ENCODE measurements around the gene C1orf216.

The C1orf216 gene

GRCh38 chr1:35666916-35667315, 51.8 kb downstream of the C1orf216 start (continued):
- TF ChIP-seq, protein P1, sequence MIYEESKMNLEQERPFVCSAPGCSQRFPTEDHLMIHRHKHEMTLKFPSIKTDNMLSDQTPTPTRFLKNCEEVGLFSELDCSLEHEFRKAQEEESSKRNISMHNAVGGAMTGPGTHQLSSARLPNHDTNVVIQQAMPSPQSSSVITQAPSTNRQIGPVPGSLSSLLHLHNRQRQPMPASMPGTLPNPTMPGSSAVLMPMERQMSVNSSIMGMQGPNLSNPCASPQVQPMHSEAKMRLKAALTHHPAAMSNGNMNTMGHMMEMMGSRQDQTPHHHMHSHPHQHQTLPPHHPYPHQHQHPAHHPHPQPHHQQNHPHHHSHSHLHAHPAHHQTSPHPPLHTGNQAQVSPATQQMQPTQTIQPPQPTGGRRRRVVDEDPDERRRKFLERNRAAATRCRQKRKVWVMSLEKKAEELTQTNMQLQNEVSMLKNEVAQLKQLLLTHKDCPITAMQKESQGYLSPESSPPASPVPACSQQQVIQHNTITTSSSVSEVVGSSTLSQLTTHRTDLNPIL (CRISPR knock-in tag; IDR thresholded peaks at IDR 0.05; ENCODE audit: low read depth) = no peak
- no peak for TF ChIP-seq TOX (CRISPR knock-in tag; IDR thresholded peaks at IDR 0.05; ENCODE audit: borderline replicate concordance)
- no peak for TF ChIP-seq ZC3H10 (CRISPR knock-in tag; IDR thresholded peaks at IDR 0.05)
- no peak for TF ChIP-seq PPARA (CRISPR knock-in tag; IDR thresholded peaks at IDR 0.05; ENCODE audit: borderline replicate concordance)
- TF ChIP-seq ZFP3 (CRISPR knock-in tag; IDR thresholded peaks at IDR 0.05) = no peak
- TF ChIP-seq GLIS3 (CRISPR knock-in tag; IDR thresholded peaks at IDR 0.05) = no peak

DNA sequence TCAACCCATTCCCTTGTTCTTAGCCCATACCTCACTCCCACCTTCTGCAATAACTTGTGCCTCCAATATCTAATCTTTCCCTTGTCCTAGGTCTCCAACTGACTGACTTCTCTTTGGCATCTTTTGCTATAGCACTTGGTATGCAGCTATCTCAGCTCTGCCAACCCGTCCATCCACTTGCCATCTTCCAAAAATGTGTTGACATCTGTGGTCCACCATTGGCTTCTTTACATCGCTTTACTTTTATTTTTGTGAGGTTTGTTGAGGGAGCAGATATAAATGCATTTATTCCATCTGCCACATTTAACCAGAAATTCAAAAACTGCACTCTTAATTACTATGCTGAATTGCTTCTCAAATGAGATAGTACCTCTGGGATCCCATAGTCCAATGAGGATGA, 52.5 kb downstream of the C1orf216 start:
- TF ChIP-seq PATZ1 (CRISPR knock-in tag; IDR thresholded peaks at IDR 0.05; ENCODE audit: borderline replicate concordance) (no peak), OSR1 (CRISPR knock-in tag; IDR thresholded peaks at IDR 0.05) (no peak), TSHZ2 (CRISPR knock-in tag; IDR thresholded peaks at IDR 0.05) (no peak), TOX (CRISPR knock-in tag; IDR thresholded peaks at IDR 0.05; ENCODE audit: borderline replicate concordance) (no peak), ZFP3 (CRISPR knock-in tag; IDR thresholded peaks at IDR 0.05) (no peak)
- TF ChIP-seq, protein P2, sequence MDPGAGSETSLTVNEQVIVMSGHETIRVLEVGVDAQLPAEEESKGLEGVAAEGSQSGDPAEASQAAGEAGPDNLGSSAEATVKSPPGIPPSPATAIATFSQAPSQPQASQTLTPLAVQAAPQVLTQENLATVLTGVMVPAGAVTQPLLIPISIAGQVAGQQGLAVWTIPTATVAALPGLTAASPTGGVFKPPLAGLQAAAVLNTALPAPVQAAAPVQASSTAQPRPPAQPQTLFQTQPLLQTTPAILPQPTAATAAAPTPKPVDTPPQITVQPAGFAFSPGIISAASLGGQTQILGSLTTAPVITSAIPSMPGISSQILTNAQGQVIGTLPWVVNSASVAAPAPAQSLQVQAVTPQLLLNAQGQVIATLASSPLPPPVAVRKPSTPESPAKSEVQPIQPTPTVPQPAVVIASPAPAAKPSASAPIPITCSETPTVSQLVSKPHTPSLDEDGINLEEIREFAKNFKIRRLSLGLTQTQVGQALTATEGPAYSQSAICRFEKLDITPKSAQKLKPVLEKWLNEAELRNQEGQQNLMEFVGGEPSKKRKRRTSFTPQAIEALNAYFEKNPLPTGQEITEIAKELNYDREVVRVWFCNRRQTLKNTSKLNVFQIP (CRISPR knock-in tag; IDR thresholded peaks at IDR 0.05; ENCODE audit: borderline replicate concordance, low read depth) = no peak
- no peak for ATAC-seq

Measured in SK-N-SH treated with all-trans-retinoic acid at 6 μM for 48 hours (cell line).